ENCODE results near the gene CAB39.

DNA sequence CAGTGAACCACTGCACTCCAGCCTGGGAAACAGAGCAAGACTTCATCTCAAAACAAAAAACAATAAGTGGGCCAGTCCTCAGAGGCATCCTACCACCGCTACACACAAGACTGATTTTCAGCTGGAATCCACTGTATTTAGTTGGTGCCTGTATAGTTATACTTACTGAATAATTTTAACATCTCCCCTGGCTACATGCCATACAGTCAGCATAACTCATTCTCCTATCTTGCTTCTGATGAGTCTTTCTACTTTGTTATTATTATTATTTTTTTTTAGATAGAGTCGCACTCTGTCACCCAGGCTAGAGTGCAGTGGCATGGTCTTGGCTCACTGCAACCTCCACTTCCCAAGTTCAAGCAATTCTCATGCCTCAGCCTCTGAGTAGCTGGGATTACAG, 19.9 kb upstream of the CAB39 start:
- TF ChIP-seq, protein P1, sequence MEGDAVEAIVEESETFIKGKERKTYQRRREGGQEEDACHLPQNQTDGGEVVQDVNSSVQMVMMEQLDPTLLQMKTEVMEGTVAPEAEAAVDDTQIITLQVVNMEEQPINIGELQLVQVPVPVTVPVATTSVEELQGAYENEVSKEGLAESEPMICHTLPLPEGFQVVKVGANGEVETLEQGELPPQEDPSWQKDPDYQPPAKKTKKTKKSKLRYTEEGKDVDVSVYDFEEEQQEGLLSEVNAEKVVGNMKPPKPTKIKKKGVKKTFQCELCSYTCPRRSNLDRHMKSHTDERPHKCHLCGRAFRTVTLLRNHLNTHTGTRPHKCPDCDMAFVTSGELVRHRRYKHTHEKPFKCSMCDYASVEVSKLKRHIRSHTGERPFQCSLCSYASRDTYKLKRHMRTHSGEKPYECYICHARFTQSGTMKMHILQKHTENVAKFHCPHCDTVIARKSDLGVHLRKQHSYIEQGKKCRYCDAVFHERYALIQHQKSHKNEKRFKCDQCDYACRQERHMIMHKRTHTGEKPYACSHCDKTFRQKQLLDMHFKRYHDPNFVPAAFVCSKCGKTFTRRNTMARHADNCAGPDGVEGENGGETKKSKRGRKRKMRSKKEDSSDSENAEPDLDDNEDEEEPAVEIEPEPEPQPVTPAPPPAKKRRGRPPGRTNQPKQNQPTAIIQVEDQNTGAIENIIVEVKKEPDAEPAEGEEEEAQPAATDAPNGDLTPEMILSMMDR (IDR thresholded peaks at IDR 0.05; ENCODE audit: borderline replicate concordance, extremely low read depth, low read length, poor library complexity, severe bottlenecking) = no peak
- no peak for TF ChIP-seq EZH2 (IDR thresholded peaks at IDR 0.05; ENCODE audit: borderline replicate concordance, low read depth, low read length, severe bottlenecking)
